NCI-H2196 treated with DMSO at 0.1 percent for 48 hours (cell line): ENCODE measurements around the gene ENPP3.

Experiments
- DNase-seq: peaks from one replicate; lab custom pipeline; 2025; ENCODE audit not compliant: unreplicated experiment; lab: John Stamatoyannopoulos, UW

Gene ENPP3

GRCh38 chr6:131642565-131642964 lies 5.5 kb downstream of the ENPP3 start:
- no peak for DNase-seq

GRCh38 chr6:131642987-131643611 lies 6.0 kb downstream of the ENPP3 start:
- peak; percentile 50 for DNase-seq

- no peak for DNase-seq
Measured at GRCh38 chr6:131643855-131644460, 6.9 kb downstream of the ENPP3 start.

- DNase-seq: no peak
Measured at GRCh38 chr6:131644921-131645320, 7.8 kb downstream of the ENPP3 start.

- no peak for DNase-seq
Measured at GRCh38 chr6:131645846-131646245, 8.7 kb downstream of the ENPP3 start.

- no peak for DNase-seq
Measured at GRCh38 chr6:131646249-131646670, 9.2 kb downstream of the ENPP3 start.

- peak; percentile 33 for DNase-seq
Measured at GRCh38 chr6:131651782-131652181, 14.7 kb downstream of the ENPP3 start.

GRCh38 chr6:131652472-131652871 lies 15.4 kb downstream of the ENPP3 start:
- peak; percentile 25 for DNase-seq

GRCh38 chr6:131654326-131654725 lies 17.2 kb downstream of the ENPP3 start:
- DNase-seq: no peak

- DNase-seq: no peak
Measured at GRCh38 chr6:131655387-131655786, 18.3 kb downstream of the ENPP3 start.

- DNase-seq: no peak
Measured at GRCh38 chr6:131655951-131656350, 18.8 kb downstream of the ENPP3 start.

- DNase-seq: no peak
Measured at GRCh38 chr6:131656667-131657066, 19.6 kb downstream of the ENPP3 start.

- no peak for DNase-seq
Measured at GRCh38 chr6:131657222-131657621, 20.1 kb downstream of the ENPP3 start.

- no peak for DNase-seq
Measured at GRCh38 chr6:131657630-131658111, 20.6 kb downstream of the ENPP3 start.

- DNase-seq: no peak
Measured at GRCh38 chr6:131658287-131658686, 21.2 kb downstream of the ENPP3 start.

GRCh38 chr6:131660195-131660594 lies 23.1 kb downstream of the ENPP3 start:
- DNase-seq: peak; percentile 19

- no peak for DNase-seq
Measured at GRCh38 chr6:131663578-131664165, 26.6 kb downstream of the ENPP3 start.

GRCh38 chr6:131669891-131670290 lies 32.8 kb downstream of the ENPP3 start:
- DNase-seq: no peak

- DNase-seq: no peak
Measured at GRCh38 chr6:131673184-131673583, 36.1 kb downstream of the ENPP3 start.

- no peak for DNase-seq
Measured at GRCh38 chr6:131678442-131678841, 41.3 kb downstream of the ENPP3 start.

GRCh38 chr6:131680868-131681267 lies 43.8 kb downstream of the ENPP3 start:
- DNase-seq: no peak

- DNase-seq: no peak
Measured at GRCh38 chr6:131681585-131681984, 44.5 kb downstream of the ENPP3 start.
